Adrenal gland (tissue), 19 donors: ENCODE results near the gene CNN3. TPM values are rescaled to one million over a fixed set of nuclear protein-coding genes. Genes with fewer than 3 reads are reported as not detected.

ENCODE experiments used
- DNase-seq, 7 donors: peaks; one replicate each; pipeline ENCODE4 v3.0.0-alpha.2; 2019 to 2020
- H3K27ac ChIP-seq, 5 donors: fragments of 200-600 bp; sonication (generic) in 4 of 5; 1 replicate in 3 of 5; 2 replicates in 2 of 5; pipeline versions ENCODE4 v1.5.1 to v1.8.0; 2016 to 2020; ENCODE audit warnings: mild to moderate bottlenecking in 1 of 5
- H3K27me3 ChIP-seq: fragments of 200-600 bp; 2 replicates; pipeline ENCODE4 v1.8.0; 2021
- H3K36me3 ChIP-seq, 2 donors: fragments of 200-600 bp; replicated peaks in 1 of 2; 1 replicate in 1 of 2; 2 replicates in 1 of 2; pipeline versions ENCODE4 v1.5.1 to v1.8.0; 2018 to 2022
- H3K4me1 ChIP-seq, 2 donors: fragments of 200-600 bp; replicated peaks in 1 of 2; 1 replicate in 1 of 2; 2 replicates in 1 of 2; pipeline versions ENCODE4 v1.5.1 to v1.8.0; 2018 to 2021
- H3K4me3 ChIP-seq, 4 donors: fragments of 200-600 bp; sonication (generic) in 3 of 4; one replicate each; pipeline ENCODE4 v1.5.1; 2016 to 2018
- H3K9me3 ChIP-seq, 3 donors: fragments of 200-600 bp; sonication (generic) in 1 of 3; replicated peaks in 1 of 3; 1 replicate in 2 of 3; 2 replicates in 1 of 3; pipeline versions ENCODE4 v1.5.1 to v1.8.0; 2016 to 2021
- CTCF ChIP-seq, 6 experiments: fragments of 450-650 bp in 4 of 6; fragments of 200-600 bp in 2 of 6; sonication (generic) in 1 of 6; IDR thresholded peaks; 1 replicate in 5 of 6; 2 replicates in 1 of 6; pipeline versions ENCODE4 v1.5.1 to v1.8.0; 2016 to 2021; ENCODE audit warnings: antibody characterized with exemption in 6 of 6, mild to moderate bottlenecking in 2 of 6, moderate library complexity in 1 of 6
- POLR2A ChIP-seq, 2 donors: fragments of 450-650 bp; IDR thresholded peaks; one replicate each; pipeline ENCODE4 v1.6.1; 2017; ENCODE audit warnings: antibody characterized with exemption in 2 of 2, mild to moderate bottlenecking in 2 of 2, moderate library complexity in 1 of 2
- WGBS, 4 donors: extraction: QIAGEN DNeasy Blood & Tissue Kit in 2 of 4; methylation state at CpG; one replicate each; pipeline versions ENCODE4 v1.1.5 to v1.1.7; 2013 to 2017; 5-methylcytosine and 5-hydroxymethylcytosine counted together
- intact Hi-C, 2 donors: fragments of 100-400 bp; cut with DNase I; formaldehyde crosslinking; loops; one replicate each; pipeline versions ENCODE4 v1.14.1 to v1.15.0; 2022 to 2023
- long read RNA-seq, 10 donors: library from polyadenylated mRNA in 3 of 10; unstranded in 2 of 10; stranded (forward) in 1 of 10; transcript quantifications; one replicate each; pipeline ENCODE4 v2.0.0 and lab custom pipeline, GENCODE V29; 2021 to 2026
- polyA plus RNA-seq, 3 donors: library from polyadenylated mRNA; stranded (reverse); fragments of 200-250 nt in 2 of 3; fragments of 350-450 nt in 1 of 3; fragmentation: Illumina TruSeq in 1 of 3; extraction: RNeasy Lipid Tissue Mini Kit (QIAGEN cat#74804) in 1 of 3; gene quantifications; one replicate each; pipeline ENCODE4 v1.2.3, GENCODE V29; 2013 to 2014
- total RNA-seq, 9 donors: library from RNA; depleted of rRNA in 4 of 9; stranded (reverse); fragments of >200 nt in 4 of 9; fragments of 120-200 nt in 1 of 9; fragmentation: NEBNext Ultra II Directional in 1 of 9; extraction: Animal tissue kit (Norgen Biotek cat#: 25700) in 1 of 9; gene quantifications; one replicate each; pipeline versions ENCODE4 v1.1.0 to v1.2.4, GENCODE V29; 2013 to 2023
- donor health status: healthy with polysubstance abuse.
- donor health status: Bipolar disorder and iron deficiency.
- donor health status: DM: yes; HTN: yes; CAD: no.
- donor health status: DM: no; HTN: no; CAD: no.
- donor health status: DM: no; HTN: no; CAD: no.
- donor health status: DM: yes; HTN: yes; CAD: no.

Gene CNN3
- total RNA-seq: 100 to 1,000 TPM; 262 to 766 (median 423) TPM
- 100 to 1,000 TPM in 2 of 3 donors, 10 to 100 TPM in 1; 97.3 to 418 (median 131) TPM for polyA plus RNA-seq
- long read RNA-seq, donor 1, transcript CNN3-201 (7 exons, 2,165 nt): major isoform, 98 of 129 reads
- long read RNA-seq, donor 1, partial matches to known transcripts: 20 of 129 reads
- long read RNA-seq, donor 1, other reads (novel, unspliced or antisense): 11 of 129 reads
- long read RNA-seq, donor 2, transcript CNN3-204 (3 exons, 568 nt): minor isoform, 6 of 137 reads
- long read RNA-seq, donor 2, transcript CNN3-201 (7 exons, 2,165 nt): major isoform, 103 of 137 reads
- long read RNA-seq, donor 2, partial matches to known transcripts: 23 of 137 reads
- long read RNA-seq, donor 2, other reads (novel, unspliced or antisense): 5 of 137 reads
- long read RNA-seq, donor 3, transcript CNN3-201 (7 exons, 2,165 nt): major isoform, 103 of 124 reads
- long read RNA-seq, donor 3, partial matches to known transcripts: 12 of 124 reads
- long read RNA-seq, donor 3, other reads (novel, unspliced or antisense): 5 of 124 reads
- long read RNA-seq, donor 4, transcript CNN3-201 (7 exons, 2,165 nt): major isoform, 384 of 581 reads
- long read RNA-seq, donor 4, partial matches to known transcripts: 29 of 581 reads
- long read RNA-seq, donor 4, other reads (novel, unspliced or antisense): 167 of 581 reads
- long read RNA-seq, donor 5, transcript CNN3-201 (7 exons, 2,165 nt): major isoform, 1,323 of 1,394 reads
- long read RNA-seq, donor 5, partial matches to known transcripts: 11 of 1,394 reads
- long read RNA-seq, donor 5, other reads (novel, unspliced or antisense): 56 of 1,394 reads
- long read RNA-seq, donor 6, transcript CNN3-201 (7 exons, 2,165 nt): major isoform, 256 of 376 reads
- long read RNA-seq, donor 6, partial matches to known transcripts: 20 of 376 reads
- long read RNA-seq, donor 6, other reads (novel, unspliced or antisense): 97 of 376 reads
- long read RNA-seq, donor 7, transcript CNN3-201 (7 exons, 2,165 nt): major isoform, 44 of 72 reads
- long read RNA-seq, donor 7, partial matches to known transcripts: 26 of 72 reads
- long read RNA-seq, donor 7, other reads (novel, unspliced or antisense): 0 of 72 reads
- long read RNA-seq, donor 8, transcript CNN3-201 (7 exons, 2,165 nt): major isoform, 166 of 219 reads
- long read RNA-seq, donor 8, partial matches to known transcripts: 43 of 219 reads
- long read RNA-seq, donor 8, other reads (novel, unspliced or antisense): 8 of 219 reads
- long read RNA-seq, donor 9, transcript CNN3-204 (3 exons, 568 nt): minor isoform, 6 of 129 reads
- long read RNA-seq, donor 9, transcript CNN3-201 (7 exons, 2,165 nt): major isoform, 107 of 129 reads
- long read RNA-seq, donor 9, partial matches to known transcripts: 16 of 129 reads
- long read RNA-seq, donor 9, other reads (novel, unspliced or antisense): 0 of 129 reads
- long read RNA-seq, donor 10, transcript CNN3-201 (7 exons, 2,165 nt): major isoform, 64 of 79 reads
- long read RNA-seq, donor 10, partial matches to known transcripts: 13 of 79 reads
- long read RNA-seq, donor 10, other reads (novel, unspliced or antisense): 0 of 79 reads

- Histone ChIP-seq H3K27ac (peak within 1 kb of the TSS; percentile 93 to 99 (median 95)), H3K4me3 (peak within 1 kb of the TSS; percentile 41 to 94 (median 66)), H3K9me3 (no peaks in the 10 kb centered on the region), H3K4me1 (peaks cover 42 to 44% of the 10 kb centered on the region in 2 donors), H3K36me3 (peaks cover 0 to 9% of the 10 kb centered on the region in 2 donors), H3K27me3 (no peaks in the 10 kb centered on the region)
- WGBS, 4 donors: 0 to 3% (median 0%) methylated on average over 10 to 57 of the region's 57 CpGs
- TF ChIP-seq POLR2A (IDR thresholded peaks at IDR 0.05): peak; percentile 98 to 100
- peak in 2 of 6 experiments; percentile 10 to 19 for TF ChIP-seq CTCF (IDR thresholded peaks at IDR 0.05)
- DNase-seq: peak; percentile 93 to 96 (median 95)
- intact Hi-C loops: loop anchor here in 1 of 2 donors (5.0 to 10.0 kb wide), 2 partner anchors 72 to 110 kb away; no protein-coding TSS in a partner anchor
These were observed at the start of gene CNN3 for GRCh38 chr1:94926915-94927404. CNN3 (minus strand) TSS chr1:94927110; CDS start chr1:94926894, 216 bp downstream.

GRCh38 chr1:94974824-94975223 lies 47.9 kb upstream of the CNN3 start:
- TF ChIP-seq CTCF (IDR thresholded peaks at IDR 0.05): no peak
- no peak for TF ChIP-seq POLR2A (IDR thresholded peaks at IDR 0.05)
- intact Hi-C loops: no loop called here
- H3K4me1 ChIP-seq: peaks cover 7 to 32% of the 10 kb centered on the region in 2 donors

GRCh38 chr1:94974241-94974640 lies 47.3 kb upstream of the CNN3 start:
- intact Hi-C loops: no loop called here
- no peak for TF ChIP-seq POLR2A (IDR thresholded peaks at IDR 0.05)
- TF ChIP-seq CTCF (IDR thresholded peaks at IDR 0.05): no peak
- H3K9me3 ChIP-seq: no peaks in the 10 kb centered on the region
- 47 to 57% (median 52%) methylated on average over 1 of the region's 1 CpG for WGBS, 4 donors
- no peaks in the 10 kb centered on the region for H3K36me3 ChIP-seq
- no peak overlapping the region for H3K4me3 ChIP-seq
- no peak for DNase-seq
- peaks cover 7 to 32% of the 10 kb centered on the region in 2 donors for H3K4me1 ChIP-seq
- no peaks in the 10 kb centered on the region for H3K27me3 ChIP-seq
- peak overlapping the region in 3 of 5 donors; percentile 10 to 71 (median 54) for H3K27ac ChIP-seq

More at GRCh38 chr1:94974824-94975223, 47.9 kb upstream of the CNN3 start:
- no peaks in the 10 kb centered on the region for H3K27me3 ChIP-seq
- H3K9me3 ChIP-seq: no peaks in the 10 kb centered on the region
- DNase-seq: peak in 1 of 7 donors; percentile 33
- H3K27ac ChIP-seq: peak overlapping the region in 3 of 5 donors; percentile 10 to 71 (median 54)
- no peak overlapping the region for H3K4me3 ChIP-seq
- WGBS, 4 donors: 92 to 100% (median 95%) methylated on average over 1 of the region's 1 CpG
- H3K36me3 ChIP-seq: no peaks in the 10 kb centered on the region
